Heart left ventricle (tissue), 16 donors: ENCODE results near the gene TTC23. TPM values are rescaled to one million over a fixed set of nuclear protein-coding genes. Genes with fewer than 3 reads are reported as not detected.

Experiments used
- ATAC-seq, 4 donors: fragments of 200-7000 bp; cut with Tn5 transposase; one replicate each; pipeline ENCODE4 v1.9.1; 2020 to 2022; ENCODE audit warnings: moderate library complexity in 4 of 4, mild to moderate bottlenecking in 3 of 4, moderate number of reproducible peaks in 1 of 4
- DNase-seq, 5 donors: peaks; one replicate each; pipeline ENCODE4 v3.0.0-alpha.2; 2020
- H3K27ac ChIP-seq, 12 donors: fragments of 200-600 bp; sonication (generic) in 4 of 12; one replicate each; pipeline versions ENCODE4 v1.5.0 to v1.8.0; 2016 to 2022; ENCODE audit warnings: mild to moderate bottlenecking in 2 of 12
- H3K27me3 ChIP-seq, 9 donors: fragments of 200-600 bp; sonication (generic) in 2 of 9; one replicate each; pipeline versions ENCODE4 v1.5.1 to v1.8.0; 2016 to 2022; ENCODE audit warnings: mild to moderate bottlenecking in 3 of 9
- H3K36me3 ChIP-seq, 9 donors: fragments of 200-600 bp; sonication (generic) in 2 of 9; one replicate each; pipeline versions ENCODE4 v1.5.0 to v1.8.0; 2018 to 2022; ENCODE audit warnings: mild to moderate bottlenecking in 2 of 9
- H3K4me1 ChIP-seq, 12 donors: fragments of 200-600 bp; sonication (generic) in 4 of 12; one replicate each; pipeline versions ENCODE4 v1.5.0 to v1.8.0; 2016 to 2022; ENCODE audit warnings: mild to moderate bottlenecking in 3 of 12
- H3K4me3 ChIP-seq, 12 donors: fragments of 200-600 bp; sonication (generic) in 4 of 12; one replicate each; pipeline versions ENCODE4 v1.5.0 to v1.8.0; 2017 to 2022; ENCODE audit warnings: mild to moderate bottlenecking in 9 of 12, moderate library complexity in 4 of 12
- H3K9me3 ChIP-seq, 12 donors: fragments of 200-600 bp; sonication (generic) in 4 of 12; one replicate each; pipeline versions ENCODE4 v1.5.0 to v1.8.0; 2016 to 2022; ENCODE audit warnings: mild to moderate bottlenecking in 1 of 12
- CTCF ChIP-seq, 12 donors: fragments of 200-600 bp; sonication (generic) in 4 of 12; IDR thresholded peaks; one replicate each; pipeline versions ENCODE4 v1.5.0 to v1.8.0; 2018 to 2022; ENCODE audit warnings: antibody characterized with exemption in 12 of 12, mild to moderate bottlenecking in 5 of 12
- POLR2A ChIP-seq, 2 donors: fragments of 450-650 bp; IDR thresholded peaks; one replicate each; pipeline ENCODE4 v1.6.1; 2017; ENCODE audit warnings: antibody characterized with exemption in 2 of 2, mild to moderate bottlenecking in 2 of 2, moderate library complexity in 2 of 2
- WGBS, 4 donors: extraction: QIAGEN DNeasy Blood & Tissue Kit in 2 of 4; methylation state at CpG; one replicate each; pipeline versions ENCODE4 v1.1.5 to v1.1.7; 2013 to 2018; 5-methylcytosine and 5-hydroxymethylcytosine counted together
- intact Hi-C, 10 donors: fragments of 100-400 bp; cut with DNase I; formaldehyde crosslinking; loops; one replicate each; pipeline versions ENCODE4 v1.11.1 to v1.14.2; 2022
- polyA plus RNA-seq, 2 donors: library from polyadenylated mRNA; stranded (reverse); fragments of 200-250 nt; gene quantifications; one replicate each; pipeline ENCODE4 v1.2.3, GENCODE V29; 2013
- total RNA-seq, 9 donors: library from RNA; depleted of rRNA in 2 of 9; stranded (reverse); fragments of >200 nt in 2 of 9; fragmentation: NEBNext Ultra II Directional in 3 of 9; extraction: Animal tissue kit (Norgen Biotek cat#: 25700) in 3 of 9; gene quantifications; one replicate each; pipeline versions ENCODE4 v1.1.0 to v1.2.4, GENCODE V29; 2016 to 2023
- donor health status: ischemic (EF 13 %, LVEDD 7.1; RV severe dilation, severe dysfunction).
- donor health status: healthy with polysubstance abuse.
- donor health status: DM: no; HTN: yes; CAD: no.
- donor health status: DM: no; HTN: no; CAD: no.
- donor health status: ischemic (EF 25% LVEDD 6.9; RV normal size, moderate dysfunction).
- donor health status: ischemic (EF 25% LVEDD 5.7; RV mildly dilated, moderate dysfunction).
- donor health status: healthy.
- donor health status: DM: yes; HTN: yes; CAD: no.
- donor health status: ischemic (EF 35%, LVEDD 5.7; RV mildly dilated, moderate dysfunction).
- donor health status: nonischemic (EF 11% LVEDD 7.7; RV severe dilation, severe dysfunction).
- donor health status: DM: yes; HTN: yes; CAD: no.
- donor health status: PGD.
- donor health status: ischemic (EF 29% LVEDD 5.4; RV normal size, mild dysfunction).
- donor health status: nonischemic (EF 23%, LVEDD 6.1; RV moderate dilation, normal function).

Gene TTC23
- total and polyA plus RNA-seq, 11 donors = 5.7 to 19.5 (median 10.4) TPM

GRCh38 chr15:99138491-99138982 lies 110.8 kb downstream of the TTC23 start:
- H3K4me3 ChIP-seq = no peak overlapping the region
- H3K9me3 ChIP-seq = no peaks in the 10 kb centered on the region

GRCh38 chr15:99137877-99138276 lies 111.5 kb downstream of the TTC23 start:
- WGBS, 4 donors = 86 to 96% (median 94%) methylated on average over 3 to 5 of the region's 5 CpGs
- DNase-seq = no peak
- no peak overlapping the region for H3K4me3 ChIP-seq
- H3K27ac ChIP-seq = peak overlapping the region in 2 of 12 donors; percentile 73 to 98
- TF ChIP-seq POLR2A (IDR thresholded peaks at IDR 0.05) (no peak), CTCF (IDR thresholded peaks at IDR 0.05) (no peak)
- no peaks in the 10 kb centered on the region for H3K9me3 ChIP-seq
- peaks cover 0 to 43% (median 16%) of the 10 kb centered on the region in 12 donors for H3K4me1 ChIP-seq
- intact Hi-C loops = loop anchor here in 1 of 10 donors (5.0 kb wide), 1 partner anchor 34 kb away; no protein-coding TSS in a partner anchor
- ATAC-seq = no peak
- no peaks in the 10 kb centered on the region for H3K27me3 ChIP-seq
- H3K36me3 ChIP-seq = peaks cover 0 to 49% (median 22%) of the 10 kb centered on the region in 9 donors

More at GRCh38 chr15:99138491-99138982, 110.8 kb downstream of the TTC23 start:
- Histone ChIP-seq H3K36me3 (peaks cover 0 to 47% (median 22%) of the 10 kb centered on the region in 9 donors), H3K27ac (peak overlapping the region in 7 of 12 donors; percentile 13 to 98 (median 43)), H3K4me1 (peaks cover 0 to 42% (median 14%) of the 10 kb centered on the region in 12 donors), H3K27me3 (no peaks in the 10 kb centered on the region)
- intact Hi-C loops = loop anchor here in 1 of 10 donors (5.0 kb wide), 1 partner anchor 34 kb away; no protein-coding TSS in a partner anchor
- 87 to 96% (median 93%) methylated on average over 13 to 15 of the region's 15 CpGs for WGBS, 4 donors
- ATAC-seq = peak in 3 of 4 donors; percentile 3 to 30 (median 4)
- TF ChIP-seq POLR2A (IDR thresholded peaks at IDR 0.05) = no peak
- no peak for TF ChIP-seq CTCF (IDR thresholded peaks at IDR 0.05)
- DNase-seq = no peak

GRCh38 chr15:99137111-99137546 lies 112.3 kb downstream of the TTC23 start:
- peak in 2 of 4 donors; percentile 3 to 4 for ATAC-seq
- Histone ChIP-seq H3K36me3 (peaks cover 0 to 56% (median 29%) of the 10 kb centered on the region in 9 donors), H3K27me3 (no peaks in the 10 kb centered on the region), H3K27ac (peak overlapping the region in 3 of 12 donors; percentile 31 to 98 (median 73)), H3K9me3 (no peaks in the 10 kb centered on the region), H3K4me3 (no peak overlapping the region), H3K4me1 (peaks cover 0 to 45% (median 17%) of the 10 kb centered on the region in 12 donors)
- TF ChIP-seq CTCF (IDR thresholded peaks at IDR 0.05) (no peak), POLR2A (IDR thresholded peaks at IDR 0.05) (no peak)
- WGBS, 4 donors = 72 to 77% (median 75%) methylated on average over 13 of the region's 13 CpGs
- intact Hi-C loops = loop anchor here in 1 of 10 donors (5.0 kb wide), 1 partner anchor 35 kb away; no protein-coding TSS in a partner anchor
- DNase-seq = no peak

GRCh38 chr15:99135194-99135593 lies 114.2 kb downstream of the TTC23 start:
- H3K4me1 ChIP-seq = peaks cover 0 to 58% (median 17%) of the 10 kb centered on the region in 12 donors
- 37 to 63% (median 43%) methylated on average over 4 of the region's 4 CpGs for WGBS, 4 donors
- intact Hi-C loops = loop anchor here in 1 of 10 donors (5.0 kb wide), 1 partner anchor 37 kb away; no protein-coding TSS in a partner anchor

More at GRCh38 chr15:99135194-99135593, 114.2 kb downstream of the TTC23 start:
- H3K9me3 ChIP-seq = no peaks in the 10 kb centered on the region
- DNase-seq = no peak
- peaks cover 0 to 69% (median 48%) of the 10 kb centered on the region in 9 donors for H3K36me3 ChIP-seq
- ATAC-seq = peak in 2 of 4 donors; percentile 56 to 66
- TF ChIP-seq CTCF (IDR thresholded peaks at IDR 0.05) (no peak), POLR2A (IDR thresholded peaks at IDR 0.05) (no peak)
- H3K4me3 ChIP-seq = no peak overlapping the region
- no peaks in the 10 kb centered on the region for H3K27me3 ChIP-seq
- peak overlapping the region in 11 of 12 donors; percentile 61 to 98 (median 68) for H3K27ac ChIP-seq
